Mammary epithelial cell (primary cell): ENCODE results near the gene BCAS3.

ENCODE experiments used
- CTCF ChIP-seq, 2 donors: IDR thresholded peaks in 1 of 2; conservative IDR thresholded peaks in 1 of 2; 2 replicates each; pipeline ENCODE4 v1.5.1; 2011 to 2012; ENCODE audit warnings: inconsistent platforms in 2 of 2, low read length in 2 of 2, mild to moderate bottlenecking in 2 of 2, control low read depth in 1 of 2, low read depth in 1 of 2; ENCODE audit not compliant: insufficient read depth in 1 of 2; ENCODE audit errors: extremely low read depth in 1 of 2
- EZH2 ChIP-seq: IDR thresholded peaks from 2 replicates; pipeline ENCODE4 v1.6.1; 2012; ENCODE audit warnings: low read length, inconsistent platforms, borderline replicate concordance

GRCh38 chr17:61284746-61285145, 607.1 kb downstream of the BCAS3 start:
- TF ChIP-seq CTCF (conservative IDR thresholded peaks at IDR 0.05 in 1 of 2, IDR thresholded peaks at IDR 0.05 in 1 of 2; ENCODE audit: extremely low read depth in 1 of 2, insufficient read depth in 1 of 2, low read depth in 1 of 2, low read length in 2 of 2) (no peak), EZH2 (no peak)
